H1 (cell line): ENCODE results near the gene ZNF687. TPM values are rescaled to one million over a fixed set of nuclear protein-coding genes. Genes with fewer than 3 reads are reported as not detected.

Experiments
- CTCF ChIP-seq, 3 experiments: IDR thresholded peaks; 1 replicate in 2 of 3; 2 replicates in 1 of 3; pipeline versions ENCODE4 v1.5.1 to v1.6.1; 2011; ENCODE audit warnings: low read length in 3 of 3, mild to moderate bottlenecking in 3 of 3, inconsistent platforms in 2 of 3, low read depth in 1 of 3, moderate library complexity in 1 of 3; ENCODE audit not compliant: insufficient read depth in 1 of 3; ENCODE audit errors: control extremely low read depth in 1 of 3
- NRF1 ChIP-seq: IDR thresholded peaks from 2 replicates; pipeline ENCODE4 v1.6.1; 2011; ENCODE audit warnings: mild to moderate bottlenecking, low read depth, low read length, improper control_type of control experiment
- POLR2AphosphoS5 ChIP-seq: IDR thresholded peaks from 2 replicates; pipeline ENCODE4 v1.6.1; 2011; ENCODE audit warnings: low read depth, low read length
- polyA plus RNA-seq, 7 experiments: library from polyadenylated mRNA; depleted of rRNA in 3 of 7; stranded (reverse) in 5 of 7; unstranded in 2 of 7; fragments of >200 nt in 5 of 7; fragments of 200-250 nt in 2 of 7; gene quantifications; 1 replicate in 5 of 7; 2 replicates in 1 of 7; 4 replicates in 1 of 7; pipeline versions ENCODE4 v1.2.1 to v1.2.3, GENCODE V29; 2011 to 2013; ENCODE audit warnings: missing spikeins in 2 of 7, mixed read lengths in 2 of 7
- total RNA-seq: library from RNA; stranded (reverse); fragmentation: NEBNext Ultra II Directional; extraction: Animal tissue kit (Norgen Biotek cat#: 25700); gene quantifications from 2 replicates; pipeline ENCODE4 v1.2.1, GENCODE V29; 2021

Gene ZNF687
- total and polyA plus RNA-seq, 2 of the 8 experiments (the other 6 are each of a cell fraction or from before 2014, with no cell fraction given): 45.9 to 69.9 TPM

DNA sequence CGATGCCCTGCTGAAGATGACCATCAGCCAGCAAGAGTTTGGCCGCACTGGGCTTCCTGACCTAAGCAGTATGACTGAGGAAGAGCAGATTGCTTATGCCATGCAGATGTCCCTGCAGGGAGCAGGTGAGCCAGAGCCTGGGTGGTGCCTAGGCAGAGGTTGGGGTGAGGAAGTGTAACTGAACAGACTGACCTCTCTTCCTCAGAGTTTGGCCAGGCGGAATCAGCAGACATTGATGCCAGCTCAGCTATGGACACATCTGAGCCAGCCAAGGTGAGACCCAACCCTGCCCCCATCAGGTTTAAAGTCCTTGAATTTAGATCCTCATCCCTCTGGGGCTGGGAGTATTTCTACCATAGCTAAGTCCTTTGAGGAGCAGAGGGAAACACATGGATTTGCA lies 15.8 kb upstream of the ZNF687 start (continued):
- TF ChIP-seq CTCF (IDR thresholded peaks at IDR 0.05; ENCODE audit: control extremely low read depth in 1 of 3, insufficient read depth in 1 of 3, low read depth in 1 of 3, low read length in 3 of 3) (no peak), POLR2AphosphoS5 (no peak), NRF1 (no peak)
